HepG2 (cell line): ENCODE results near the gene DTX4. TPM values are rescaled to one million over a fixed set of nuclear protein-coding genes. Genes with fewer than 3 reads are reported as not detected.

Experiments
- AGO2 ChIP-seq: fragments of 200-400 bp; formaldehyde crosslinking; optimal IDR thresholded peaks from 2 replicates; pipeline ENCODE3; 2017; ENCODE audit warnings: mild to moderate bottlenecking, low read depth, low read length, moderate library complexity
- ARID3A ChIP-seq: IDR thresholded peaks from 2 replicates; pipeline ENCODE4 v1.6.1; 2012; ENCODE audit warnings: low read depth, low read length, improper control_type of control experiment
- ATF2 ChIP-seq: sonication (generic); formaldehyde crosslinking; IDR thresholded peaks from 2 replicates; pipeline ENCODE4 v1.4.0; 2020; ENCODE audit warnings: missing genetic modification reagents
- CBX1 ChIP-seq: IDR thresholded peaks from one replicate; pipeline ENCODE4 v1.6.1; 2016; ENCODE audit warnings: antibody characterized with exemption, low read depth
- ESRRA ChIP-seq: sonication (generic); formaldehyde crosslinking; IDR thresholded peaks from 2 replicates; pipeline ENCODE4 v1.5.1; 2020; ENCODE audit warnings: mild to moderate bottlenecking, low read depth, missing genetic modification reagents
- FOXO4 ChIP-seq: sonication (generic); formaldehyde crosslinking; conservative IDR thresholded peaks from 2 replicates; pipeline ENCODE4 v1.8.1; 2023; ENCODE audit warnings: missing genetic modification reagents
- GTF2F1 ChIP-seq: fragments of 150-350 bp; IDR thresholded peaks from 2 replicates; pipeline ENCODE4 v1.6.1; 2014; ENCODE audit warnings: low read length
- HDAC6 ChIP-seq: fragments of 200-600 bp; sonication (generic); IDR thresholded peaks from 2 replicates; pipeline ENCODE4 v1.7.0; 2017; ENCODE audit warnings: mild to moderate bottlenecking, antibody characterized with exemption, low read length, low read depth
- IRF2 ChIP-seq: IDR thresholded peaks from 2 replicates; pipeline ENCODE4 v1.6.1; 2018; ENCODE audit warnings: missing genetic modification reagents, missing compliant biosample characterization
- KLF6 ChIP-seq: IDR thresholded peaks from 2 replicates; pipeline ENCODE4 v1.8.0; 2016; ENCODE audit warnings: missing biosample characterization, missing genetic modification reagents
- MXD4 ChIP-seq: IDR thresholded peaks from 2 replicates; pipeline ENCODE4 v1.6.1; 2016; ENCODE audit warnings: mild to moderate bottlenecking, missing biosample characterization, missing genetic modification reagents
- NFIB ChIP-seq: sonication (generic); formaldehyde crosslinking; IDR thresholded peaks from 2 replicates; pipeline ENCODE4 v1.9.0; 2021; ENCODE audit warnings: missing genetic modification reagents, mild to moderate bottlenecking, borderline replicate concordance
- PLRG1 ChIP-seq: fragments of 450-650 bp; conservative IDR thresholded peaks from 2 replicates; pipeline ENCODE4 v1.6.1; 2016
- RAD51 ChIP-seq: fragments of 450-650 bp; IDR thresholded peaks from 2 replicates; pipeline ENCODE4 v1.6.1; 2016; ENCODE audit warnings: borderline replicate concordance
- YY1 ChIP-seq: IDR thresholded peaks from 2 replicates; pipeline ENCODE4 v1.6.1; 2011; ENCODE audit warnings: low read length, low read depth, moderate library complexity, mild to moderate bottlenecking; ENCODE audit not compliant: insufficient read depth, insufficient replicate concordance
- ZNF232 ChIP-seq: sonication (generic); formaldehyde crosslinking; IDR thresholded peaks from 2 replicates; pipeline ENCODE4 v1.4.0; 2020; ENCODE audit warnings: missing genetic modification reagents, borderline replicate concordance
- ZNF253 ChIP-seq: sonication (generic); formaldehyde crosslinking; IDR thresholded peaks from 2 replicates; pipeline ENCODE4 v1.8.0; 2022; ENCODE audit warnings: mild to moderate bottlenecking, missing genetic modification reagents, borderline replicate concordance
- ZNF335 ChIP-seq: sonication (generic); formaldehyde crosslinking; IDR thresholded peaks from 2 replicates; pipeline ENCODE4 v1.4.0; 2020; ENCODE audit warnings: missing genetic modification reagents
- ZNF605 ChIP-seq: sonication (generic); formaldehyde crosslinking; IDR thresholded peaks from 2 replicates; pipeline ENCODE4 v1.8.0; 2022; ENCODE audit warnings: mild to moderate bottlenecking, missing genetic modification reagents
- ZNF800 ChIP-seq: sonication (generic); formaldehyde crosslinking; IDR thresholded peaks from 2 replicates; pipeline ENCODE4 v1.4.0; 2020; ENCODE audit warnings: missing genetic modification reagents
- ZNF883 ChIP-seq: sonication (generic); formaldehyde crosslinking; IDR thresholded peaks from 2 replicates; pipeline ENCODE4 v1.5.1; 2020; ENCODE audit warnings: mild to moderate bottlenecking, missing genetic modification reagents; ENCODE audit errors: not compliant biosample characterization
- polyA plus RNA-seq, 8 experiments: library from polyadenylated mRNA; depleted of rRNA in 3 of 8; stranded (reverse) in 7 of 8; unstranded in 1 of 8; fragments of >200 nt; fragmentation: Illumina TruSeq in 4 of 8; extraction: Trizol in 4 of 8; gene quantifications; 2 replicates each; pipeline versions ENCODE4 v1.2.1 to v1.2.3, GENCODE V29; 2011 to 2016; ENCODE audit warnings: low read depth in 4 of 8, missing spikeins in 1 of 8, mixed read lengths in 1 of 8; ENCODE audit not compliant: insufficient read depth in 1 of 8
- total RNA-seq, 5 experiments: library from RNA; depleted of rRNA; stranded (reverse); fragments of >200 nt; fragmentation: Illumina TruSeq; extraction: Trizol; gene quantifications; 2 replicates each; pipeline ENCODE4 v1.2.3, GENCODE V29; 2016; ENCODE audit warnings: low read depth in 1 of 5
- TF ChIP-seq, protein P1 (sequence below): sonication (generic); formaldehyde crosslinking; conservative IDR thresholded peaks from 2 replicates; pipeline ENCODE4 v1.8.0; 2022; ENCODE audit warnings: missing genetic modification reagents

Gene DTX4
- total and polyA plus RNA-seq, 2 of the 13 experiments (the other 11 are each of a cell fraction or from before 2014, with no cell fraction given), result 0.67 to 5.6 TPM

GRCh38 chr11:59171508-59172322, at the start of gene DTX4 (continued):
- TF ChIP-seq ATF2 (CRISPR knock-in tag) (peak; percentile 68; the same call in 1 of the 2 replicates), ARID3A (no peak), ESRRA (CRISPR knock-in tag) (no peak; the same call in 1 of the 2 replicates), ZNF883 (CRISPR knock-in tag) (peak; percentile 20), FOXO4 (CRISPR knock-in tag) (no peak), ZNF253 (no peak), CBX1 (no peak), ZNF232 (CRISPR knock-in tag) (peak; percentile 53; the same call in 1 of the 2 replicates), AGO2 (no peak), PLRG1 (no peak), KLF6 (CRISPR knock-in tag) (no peak), ZNF800 (CRISPR knock-in tag) (peak; percentile 82; the same call in 1 of the 2 replicates), RAD51 (no peak), NFIB (CRISPR knock-in tag) (no peak), GTF2F1 (no peak), YY1 (peak; percentile 28), ZNF335 (no peak), HDAC6 (no peak), MXD4 (CRISPR knock-in tag) (no peak), IRF2 (CRISPR knock-in tag) (0 out of 2 replicates have a peak, but pooled peaks have one; percentile 7), ZNF605 (CRISPR knock-in tag) (no peak)
- TF ChIP-seq, protein P1, sequence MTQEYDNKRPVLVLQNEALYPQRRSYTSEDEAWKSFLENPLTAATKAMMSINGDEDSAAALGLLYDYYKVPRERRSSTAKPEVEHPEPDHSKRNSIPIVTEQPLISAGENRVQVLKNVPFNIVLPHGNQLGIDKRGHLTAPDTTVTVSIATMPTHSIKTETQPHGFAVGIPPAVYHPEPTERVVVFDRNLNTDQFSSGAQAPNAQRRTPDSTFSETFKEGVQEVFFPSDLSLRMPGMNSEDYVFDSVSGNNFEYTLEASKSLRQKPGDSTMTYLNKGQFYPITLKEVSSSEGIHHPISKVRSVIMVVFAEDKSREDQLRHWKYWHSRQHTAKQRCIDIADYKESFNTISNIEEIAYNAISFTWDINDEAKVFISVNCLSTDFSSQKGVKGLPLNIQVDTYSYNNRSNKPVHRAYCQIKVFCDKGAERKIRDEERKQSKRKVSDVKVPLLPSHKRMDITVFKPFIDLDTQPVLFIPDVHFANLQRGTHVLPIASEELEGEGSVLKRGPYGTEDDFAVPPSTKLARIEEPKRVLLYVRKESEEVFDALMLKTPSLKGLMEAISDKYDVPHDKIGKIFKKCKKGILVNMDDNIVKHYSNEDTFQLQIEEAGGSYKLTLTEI (CRISPR knock-in tag), result no peak
